CD4-positive, alpha-beta T cell treated with Interleukin-17A for 1 hour (primary cell): ENCODE measurements around the gene HINT2.

ENCODE experiments used
- DNase-seq: peaks from one replicate; pipeline ENCODE4 v3.0.0-alpha.2; 2020

HINT2 gene

GRCh38 chr9:35811381-35812024, 3.3 kb downstream of the HINT2 start:
- no peak for DNase-seq

GRCh38 chr9:35810122-35810521, 4.7 kb downstream of the HINT2 start:
- DNase-seq, result no peak

- no peak for DNase-seq
Measured at GRCh38 chr9:35808433-35808832, 6.4 kb downstream of the HINT2 start.

- no peak for DNase-seq
Measured at GRCh38 chr9:35806101-35806500, 8.7 kb downstream of the HINT2 start.

GRCh38 chr9:35801328-35802128, 13.3 kb downstream of the HINT2 start:
- DNase-seq, result no peak

GRCh38 chr9:35800530-35800929, 14.3 kb downstream of the HINT2 start:
- no peak for DNase-seq

GRCh38 chr9:35798658-35799374, 16.0 kb downstream of the HINT2 start:
- DNase-seq, result no peak

- no peak for DNase-seq
Measured at GRCh38 chr9:35797311-35798109, 17.3 kb downstream of the HINT2 start.

- no peak for DNase-seq
Measured at GRCh38 chr9:35795695-35796094, 19.1 kb downstream of the HINT2 start.

GRCh38 chr9:35793461-35793860, 21.4 kb downstream of the HINT2 start:
- no peak for DNase-seq

GRCh38 chr9:35792826-35793225, 22.0 kb downstream of the HINT2 start:
- DNase-seq, result no peak

- DNase-seq, result no peak
Measured at GRCh38 chr9:35792024-35792813, 22.6 kb downstream of the HINT2 start.

GRCh38 chr9:35791297-35791921, 23.4 kb downstream of the HINT2 start, which contains the start of gene NPR2:
TSS of gene NPR2 (plus strand) at chr9:35791591. CDS start at chr9:35792409, 818 bp downstream.
- no peak for DNase-seq

- DNase-seq, result peak; percentile 77
Measured at GRCh38 chr9:35790385-35791296, 24.2 kb downstream of the HINT2 start.

GRCh38 chr9:35790025-35790384, 24.8 kb downstream of the HINT2 start:
- no peak for DNase-seq

GRCh38 chr9:35789541-35789940, 25.3 kb downstream of the HINT2 start:
- no peak for DNase-seq

GRCh38 chr9:35783418-35783817, 31.4 kb downstream of the HINT2 start:
- DNase-seq, result no peak

- DNase-seq, result no peak
Measured at GRCh38 chr9:35781066-35781465, 33.8 kb downstream of the HINT2 start.

- DNase-seq, result no peak
Measured at GRCh38 chr9:35778496-35778895, 36.3 kb downstream of the HINT2 start.

GRCh38 chr9:35776018-35776417, 38.8 kb downstream of the HINT2 start:
- no peak for DNase-seq
